Chondrocyte (in vitro differentiated cells): Measurements from ENCODE around the gene PEX11B. TPM values are rescaled to one million over a fixed set of nuclear protein-coding genes. Genes with fewer than 3 reads are reported as not detected.
"Not testable (repeated sequence)": the region's sequence is repeated elsewhere in the genome, so short reads cannot be mapped to it uniquely, and the experiment has no call there.

ENCODE experiments used
- DNase-seq: peaks from one replicate; pipeline ENCODE4 v3.0.0; 2021; ENCODE audit warnings: mixed read lengths, low spot score
- H3K27ac Mint-ChIP-seq: one replicate; pipeline ENCODE4 v1.8.0; 2021; ENCODE audit warnings: mild to moderate bottlenecking, moderate library complexity, mixed read lengths; ENCODE audit not compliant: unreplicated experiment
- H3K27me3 Mint-ChIP-seq: 2 replicates; pipeline ENCODE4 v1.8.0; 2021; ENCODE audit warnings: low read depth, mixed read lengths
- H3K36me3 Mint-ChIP-seq: 2 replicates; pipeline ENCODE4 v1.8.0; 2021; ENCODE audit warnings: low read depth, mixed read lengths
- H3K4me1 Mint-ChIP-seq: 2 replicates; pipeline ENCODE4 v1.8.0; 2021; ENCODE audit warnings: low read depth, mild to moderate bottlenecking, mixed read lengths
- H3K4me3 Mint-ChIP-seq: one replicate; pipeline ENCODE4 v1.8.0; 2021; ENCODE audit warnings: mild to moderate bottlenecking, moderate library complexity, mixed read lengths; ENCODE audit not compliant: unreplicated experiment
- H3K9me3 Mint-ChIP-seq: 2 replicates; pipeline ENCODE4 v1.8.0; 2021; ENCODE audit warnings: low read depth, mixed read lengths
- total RNA-seq: library from RNA; stranded (reverse); gene quantifications from 3 replicates; pipeline ENCODE4 v1.2.1, GENCODE V29; 2021
- TF ChIP-seq, protein P1 (sequence below): fragments of 200-600 bp; sonication (generic); IDR thresholded peaks from 2 replicates; pipeline ENCODE4 v1.5.0; 2021; ENCODE audit warnings: antibody characterized with exemption, mild to moderate bottlenecking, moderate library complexity

PEX11B gene
- total RNA-seq, 1 donor from 2014 or later = 29.9 TPM

- Mint-ChIP-seq H3K27ac (peak overlapping the region; percentile 72), H3K27me3 (no peaks in the 10 kb centered on the region)
Measured at GRCh38 chr1:145927916-145928643, 9.6 kb upstream of the PEX11B start.

GRCh38 chr1:145927063-145927886, 8.8 kb upstream of the PEX11B start, which contains the start of gene RBM8A:
Gene RBM8A (minus strand): TSS chr1:145927484. CDS start chr1:145927426, 58 bp downstream.
- H3K27ac Mint-ChIP-seq = peak within 1 kb of the TSS; percentile 72
- no peaks in the 10 kb centered on the region for H3K27me3 Mint-ChIP-seq
- TF ChIP-seq, protein P1, sequence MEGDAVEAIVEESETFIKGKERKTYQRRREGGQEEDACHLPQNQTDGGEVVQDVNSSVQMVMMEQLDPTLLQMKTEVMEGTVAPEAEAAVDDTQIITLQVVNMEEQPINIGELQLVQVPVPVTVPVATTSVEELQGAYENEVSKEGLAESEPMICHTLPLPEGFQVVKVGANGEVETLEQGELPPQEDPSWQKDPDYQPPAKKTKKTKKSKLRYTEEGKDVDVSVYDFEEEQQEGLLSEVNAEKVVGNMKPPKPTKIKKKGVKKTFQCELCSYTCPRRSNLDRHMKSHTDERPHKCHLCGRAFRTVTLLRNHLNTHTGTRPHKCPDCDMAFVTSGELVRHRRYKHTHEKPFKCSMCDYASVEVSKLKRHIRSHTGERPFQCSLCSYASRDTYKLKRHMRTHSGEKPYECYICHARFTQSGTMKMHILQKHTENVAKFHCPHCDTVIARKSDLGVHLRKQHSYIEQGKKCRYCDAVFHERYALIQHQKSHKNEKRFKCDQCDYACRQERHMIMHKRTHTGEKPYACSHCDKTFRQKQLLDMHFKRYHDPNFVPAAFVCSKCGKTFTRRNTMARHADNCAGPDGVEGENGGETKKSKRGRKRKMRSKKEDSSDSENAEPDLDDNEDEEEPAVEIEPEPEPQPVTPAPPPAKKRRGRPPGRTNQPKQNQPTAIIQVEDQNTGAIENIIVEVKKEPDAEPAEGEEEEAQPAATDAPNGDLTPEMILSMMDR = peak; percentile 84
- no peaks in the 10 kb centered on the region for H3K9me3 Mint-ChIP-seq
- H3K4me1 Mint-ChIP-seq = peaks cover 10% of the 10 kb centered on the region
- peaks cover 8% of the 10 kb centered on the region for H3K36me3 Mint-ChIP-seq
- DNase-seq = no peak
- H3K4me3 Mint-ChIP-seq = peak within 1 kb of the TSS; percentile 38

More at GRCh38 chr1:145927916-145928643, 9.6 kb upstream of the PEX11B start:
- DNase-seq = no peak
- H3K4me3 Mint-ChIP-seq = peak overlapping the region; percentile 38
- no peaks in the 10 kb centered on the region for H3K9me3 Mint-ChIP-seq
- TF ChIP-seq, protein P1 = no peak
- peaks cover 10% of the 10 kb centered on the region for H3K4me1 Mint-ChIP-seq
- H3K36me3 Mint-ChIP-seq = peaks cover 8% of the 10 kb centered on the region

DNA sequence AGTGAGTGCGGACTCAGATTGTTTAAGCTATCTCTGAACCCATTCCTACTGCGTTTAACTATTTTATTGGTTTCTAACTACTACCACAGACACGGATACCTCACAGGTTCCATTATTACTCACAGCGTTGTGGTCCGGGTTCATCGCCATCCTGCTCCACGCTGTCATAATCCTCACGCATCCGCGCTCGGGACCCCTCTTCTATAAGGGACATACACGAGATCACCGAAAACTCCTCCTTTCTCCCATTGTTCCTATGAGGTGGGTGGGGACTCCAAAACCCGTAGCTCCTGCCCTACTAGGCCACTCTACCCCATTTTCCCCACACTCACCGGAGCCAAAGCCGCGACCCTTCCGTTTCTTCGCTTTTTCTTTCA, 8.2 kb upstream of the PEX11B start:
- DNase-seq = no peak
- Mint-ChIP-seq H3K4me3 (no peak overlapping the region), H3K9me3 (no peaks in the 10 kb centered on the region), H3K4me1 (peaks cover 10% of the 10 kb centered on the region), H3K27me3 (no peaks in the 10 kb centered on the region), H3K36me3 (peaks cover 7% of the 10 kb centered on the region), H3K27ac (no peak overlapping the region)
- TF ChIP-seq, protein P1 = no peak

DNA sequence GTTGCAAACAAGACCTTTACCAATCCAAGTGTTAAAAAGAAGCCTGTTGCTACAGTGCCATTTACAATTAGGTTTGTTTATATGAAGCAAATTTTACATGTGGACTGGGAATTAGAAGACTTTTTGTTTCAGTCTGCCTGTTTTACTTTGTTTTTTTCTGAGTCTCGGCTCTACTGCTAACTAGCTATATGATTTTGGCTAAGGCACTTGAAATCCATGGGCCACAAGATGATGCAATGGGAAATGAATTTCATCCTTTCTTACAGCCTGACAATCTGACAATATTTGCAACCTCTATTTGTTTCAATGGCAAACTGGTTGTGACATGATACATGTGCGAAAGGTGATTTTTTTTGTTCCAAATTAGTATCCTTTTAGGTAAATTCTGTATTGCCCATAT, 3.7 kb upstream of the PEX11B start:
- no peaks in the 10 kb centered on the region for H3K9me3 Mint-ChIP-seq
- TF ChIP-seq, protein P1 = no peak
- H3K36me3 Mint-ChIP-seq = peaks cover 6% of the 10 kb centered on the region
- H3K27ac Mint-ChIP-seq = no peak overlapping the region
- no peaks in the 10 kb centered on the region for H3K27me3 Mint-ChIP-seq
- DNase-seq = no peak
- no peak overlapping the region for H3K4me3 Mint-ChIP-seq
- H3K4me1 Mint-ChIP-seq = peaks cover 30% of the 10 kb centered on the region

DNA sequence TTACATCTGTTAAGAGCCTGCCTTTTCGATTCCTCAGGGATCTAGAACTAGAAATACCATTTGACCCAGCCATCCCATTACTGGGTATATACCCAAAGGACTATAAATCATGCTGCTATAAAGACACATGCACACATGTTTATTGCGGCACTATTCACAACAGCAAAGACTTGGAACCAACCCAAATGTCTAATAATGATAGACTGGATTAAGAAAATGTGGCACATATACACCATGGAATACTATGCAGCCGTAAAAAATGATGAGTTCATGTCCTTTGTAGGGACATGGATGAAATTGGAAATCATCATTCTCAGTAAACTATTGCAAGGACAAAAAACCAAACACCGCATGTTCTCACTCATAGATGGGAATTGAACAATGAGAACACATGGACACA, 1.8 kb upstream of the PEX11B start:
- DNase-seq, H3K36me3 Mint-ChIP-seq, H3K9me3 Mint-ChIP-seq, H3K27me3 Mint-ChIP-seq: not testable (repeated sequence)
- peak overlapping the region; percentile 51 for H3K27ac Mint-ChIP-seq
- H3K4me3 Mint-ChIP-seq = peak overlapping the region; percentile 89
- H3K4me1 Mint-ChIP-seq = peaks cover 37% of the 10 kb centered on the region
